PC-3 (cell line): ENCODE data around the gene CKB. TPM values are rescaled to one million over a fixed set of nuclear protein-coding genes. Genes with fewer than 3 reads are reported as not detected.

Experiments used
- ATAC-seq: fragments of 200-7000 bp; cut with Tn5 transposase; 2 replicates; pipeline ENCODE4 v1.9.1; 2020; ENCODE audit warnings: mild to moderate bottlenecking, moderate library complexity
- BruUV-seq: library from RNA; stranded (reverse); fragments of 400-500 nt; replicated peaks from 2 replicates; lab custom pipeline; 2021; lab: Mats Ljungman, UMichigan
- CTCF ChIA-PET: fragments of 300-600 bp; sonication (Branson Sonifier 250); formaldehyde crosslinking; loops from one replicate; lab custom pipeline; 2022; ENCODE audit warnings: antibody characterized with exemption; lab: Charles Lee
- POLR2A ChIA-PET: fragments of 300-600 bp; sonication (Branson Sonifier 250); formaldehyde crosslinking; loops from one replicate; lab custom pipeline; 2022; ENCODE audit warnings: antibody characterized with exemption; ENCODE audit not compliant: unreplicated experiment; lab: Charles Lee
- DNase-seq: peaks from one replicate; pipeline ENCODE4 v3.0.0-alpha.2; 2015
- H2AFZ ChIP-seq: fragments of 300-600 bp; sonication (generic); 2 replicates; pipeline ENCODE4 v1.6.0; 2016; ENCODE audit warnings: antibody characterized with exemption, low read length
- H3F3A ChIP-seq: fragments of 300-600 bp; sonication (generic); one replicate; pipeline ENCODE4 v1.6.0; 2017; ENCODE audit warnings: antibody characterized with exemption, low read length, control low read depth, mild to moderate bottlenecking; ENCODE audit not compliant: unreplicated experiment
- H3K27ac ChIP-seq: fragments of 300-600 bp; sonication (generic); 2 replicates; pipeline ENCODE4 v1.5.1; 2016; ENCODE audit warnings: mild to moderate bottlenecking, low read length
- H3K27me3 ChIP-seq: fragments of 300-600 bp; sonication (generic); 2 replicates; pipeline ENCODE4 v1.6.1; 2016; ENCODE audit warnings: low read length, mixed read lengths
- H3K36me3 ChIP-seq: fragments of 300-600 bp; sonication (generic); 2 replicates; pipeline ENCODE4 v1.6.1; 2016; ENCODE audit warnings: low read depth, mixed run types, low read length, mixed read lengths
- H3K4me1 ChIP-seq: fragments of 300-600 bp; sonication (generic); 2 replicates; pipeline ENCODE4 v1.5.1; 2016; ENCODE audit warnings: low read length; ENCODE audit not compliant: insufficient read depth
- H3K4me2 ChIP-seq: fragments of 300-600 bp; sonication (generic); 2 replicates; pipeline ENCODE4 v1.6.0; 2016; ENCODE audit warnings: low read length
- H3K4me3 ChIP-seq: fragments of 300-600 bp; sonication (generic); 2 replicates; pipeline ENCODE4 v1.5.1; 2016; ENCODE audit warnings: mild to moderate bottlenecking, low read length, mixed read lengths
- H3K79me2 ChIP-seq: fragments of 300-600 bp; sonication (generic); 2 replicates; pipeline ENCODE4 v1.6.1; 2017; ENCODE audit warnings: low read length, mixed read lengths
- H3K9ac ChIP-seq: fragments of 300-600 bp; sonication (generic); 2 replicates; pipeline ENCODE4 v1.6.0; 2016; ENCODE audit warnings: mild to moderate bottlenecking, low read length
- H3K9me2 ChIP-seq: fragments of 300-600 bp; sonication (generic); replicated peaks from 2 replicates; pipeline ENCODE4 v1.6.1; 2016; ENCODE audit warnings: mixed run types, low read length, mixed read lengths
- H3K9me3 ChIP-seq: fragments of 300-600 bp; sonication (generic); 2 replicates; pipeline ENCODE4 v1.6.1; 2016; ENCODE audit warnings: low read length, mixed read lengths
- H4K20me1 ChIP-seq: fragments of 300-600 bp; sonication (generic); 2 replicates; pipeline ENCODE4 v1.6.1; 2016; ENCODE audit warnings: low read length, mixed read lengths
- EZH2 ChIP-seq: fragments of 300-600 bp; sonication (generic); IDR thresholded peaks from one replicate; pipeline ENCODE4 v1.6.1; 2017; ENCODE audit warnings: antibody characterized with exemption, mild to moderate bottlenecking, low read length; ENCODE audit not compliant: unreplicated experiment
- EZH2phosphoT487 ChIP-seq: fragments of 300-600 bp; sonication (generic); IDR thresholded peaks from 2 replicates; pipeline ENCODE4 v1.6.1; 2018; ENCODE audit warnings: mild to moderate bottlenecking, antibody characterized with exemption, low read length, borderline replicate concordance
- intact Hi-C: fragments of 100-400 bp; cut with micrococcal nuclease; formaldehyde crosslinking; loops from 2 replicates; pipeline ENCODE4 v1.9.0; 2023
- total RNA-seq: library from RNA; depleted of rRNA; stranded (reverse); fragments of >200 nt; gene quantifications from 2 replicates; pipeline ENCODE4 v1.2.3, GENCODE V29; 2014
- TF ChIP-seq, protein P1 (sequence below): fragments of 300-600 bp; sonication (generic); conservative IDR thresholded peaks from 2 replicates; pipeline ENCODE4 v1.5.1; 2017; ENCODE audit warnings: antibody characterized with exemption, low read depth, mild to moderate bottlenecking, low read length

The CKB gene
- total RNA-seq, 1 experiment from 2014 or later = 299 TPM

DNA sequence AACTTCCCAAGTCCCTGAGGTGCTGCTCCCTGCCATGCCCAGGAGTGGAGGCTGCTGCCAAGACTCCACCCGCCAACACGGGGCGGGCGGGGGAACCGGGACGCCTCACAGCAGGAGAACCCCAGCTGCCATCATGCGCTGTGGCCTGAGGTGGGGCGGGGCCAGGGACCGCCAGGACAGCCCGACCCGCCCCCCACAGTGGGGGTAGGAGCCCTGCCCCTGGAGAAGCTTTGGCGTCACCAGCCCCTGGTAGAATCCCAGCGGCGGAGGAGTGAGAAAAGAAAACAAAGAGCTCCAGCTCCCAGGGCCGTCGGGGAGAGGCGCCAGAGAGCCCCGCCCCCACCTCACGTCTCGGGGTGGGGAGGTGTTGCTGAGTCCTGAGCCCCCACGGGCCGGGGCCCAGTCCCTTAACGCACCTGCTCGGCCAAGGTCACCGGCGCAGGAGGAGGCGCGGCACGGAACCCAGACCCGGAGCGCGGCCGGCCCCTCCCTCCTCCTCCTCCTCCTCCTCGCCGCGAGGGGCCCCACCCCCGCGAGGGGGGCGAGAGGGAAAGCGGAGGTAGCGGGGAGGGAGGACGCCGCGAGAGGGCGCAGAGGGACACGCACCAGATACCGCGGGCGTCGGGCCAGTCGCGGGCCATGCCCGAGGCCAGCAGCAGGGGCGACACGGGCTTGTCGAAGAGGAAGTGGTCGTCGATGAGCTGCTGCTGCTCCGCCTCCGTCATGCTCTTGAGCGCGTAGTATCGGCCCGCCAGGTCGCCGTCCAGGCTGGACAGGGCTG is 1.8 kb downstream of the CKB start:
- H3K4me2 ChIP-seq = peak overlapping the region; percentile 99
- no TSS peak for BruUV-seq
- TF ChIP-seq EZH2 (no peak), EZH2phosphoT487 (peak; percentile 93)
- TF ChIP-seq, protein P1, sequence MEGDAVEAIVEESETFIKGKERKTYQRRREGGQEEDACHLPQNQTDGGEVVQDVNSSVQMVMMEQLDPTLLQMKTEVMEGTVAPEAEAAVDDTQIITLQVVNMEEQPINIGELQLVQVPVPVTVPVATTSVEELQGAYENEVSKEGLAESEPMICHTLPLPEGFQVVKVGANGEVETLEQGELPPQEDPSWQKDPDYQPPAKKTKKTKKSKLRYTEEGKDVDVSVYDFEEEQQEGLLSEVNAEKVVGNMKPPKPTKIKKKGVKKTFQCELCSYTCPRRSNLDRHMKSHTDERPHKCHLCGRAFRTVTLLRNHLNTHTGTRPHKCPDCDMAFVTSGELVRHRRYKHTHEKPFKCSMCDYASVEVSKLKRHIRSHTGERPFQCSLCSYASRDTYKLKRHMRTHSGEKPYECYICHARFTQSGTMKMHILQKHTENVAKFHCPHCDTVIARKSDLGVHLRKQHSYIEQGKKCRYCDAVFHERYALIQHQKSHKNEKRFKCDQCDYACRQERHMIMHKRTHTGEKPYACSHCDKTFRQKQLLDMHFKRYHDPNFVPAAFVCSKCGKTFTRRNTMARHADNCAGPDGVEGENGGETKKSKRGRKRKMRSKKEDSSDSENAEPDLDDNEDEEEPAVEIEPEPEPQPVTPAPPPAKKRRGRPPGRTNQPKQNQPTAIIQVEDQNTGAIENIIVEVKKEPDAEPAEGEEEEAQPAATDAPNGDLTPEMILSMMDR = peak; percentile 60
- intact Hi-C loops = loop anchor here (1.0 kb wide), 1 partner anchor 25 kb away; no protein-coding TSS in a partner anchor
- no peak overlapping the region for H3K27ac ChIP-seq
- peak; percentile 40 for ATAC-seq
- H4K20me1 ChIP-seq = peaks cover 7% of the 10 kb centered on the region; the same call in 1 of the 2 replicates
- H3K9ac ChIP-seq = 0 out of 2 replicates have a peak overlapping the region, but pooled peaks have one; percentile 15
- H3F3A ChIP-seq = no peaks in the 10 kb centered on the region
- H3K27me3 ChIP-seq = no peaks in the 10 kb centered on the region
- peak overlapping the region; percentile 89 for H3K4me3 ChIP-seq
- POLR2A ChIA-PET = interaction anchor here (0.6 to 1.1 kb wide), 4 partner anchors 20 to 49 kb away, joined by 4 to 5 read pairs (median 4); no protein-coding TSS in a partner anchor
- peak overlapping the region; percentile 63 for H2AFZ ChIP-seq
- peaks cover 9% of the 10 kb centered on the region for H3K4me1 ChIP-seq
- CTCF ChIA-PET = interaction anchor here (0.6 to 1.5 kb wide), 3 partner anchors 20 to 37 kb away, joined by 4 to 8 read pairs (median 7); no protein-coding TSS in a partner anchor
- no peaks in the 10 kb centered on the region for H3K36me3 ChIP-seq
- H3K9me2 ChIP-seq = no peaks in the 10 kb centered on the region
- no peaks in the 10 kb centered on the region for H3K9me3 ChIP-seq
- 0 out of 2 replicates have a peak, but pooled peaks cover 4% of the 10 kb centered on the region for H3K79me2 ChIP-seq
- DNase-seq = peak; percentile 82

DNA sequence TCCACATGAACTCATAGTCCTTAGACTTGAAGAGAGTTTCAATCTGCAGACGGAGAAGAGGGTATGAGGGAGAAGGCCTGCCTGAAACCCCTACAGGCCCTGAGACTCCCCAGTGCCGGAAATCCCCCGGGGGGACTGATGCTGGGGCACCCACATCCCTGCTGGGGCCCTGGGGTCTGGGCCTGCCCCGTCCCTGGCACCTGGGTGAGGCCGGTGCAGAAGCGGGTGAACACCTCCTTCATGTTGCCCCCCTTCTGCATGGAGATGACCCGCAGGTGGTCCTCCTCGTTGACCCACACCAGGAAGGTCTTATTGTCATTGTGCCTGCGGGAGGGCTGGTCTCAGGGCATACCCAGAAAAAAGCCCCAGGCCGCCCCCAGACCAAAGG is 2.4 kb downstream of the CKB start:
- H3K4me1 ChIP-seq = peaks cover 9% of the 10 kb centered on the region
- H3K9ac ChIP-seq = no peak overlapping the region
- no peaks in the 10 kb centered on the region for H3K9me3 ChIP-seq
- no peaks in the 10 kb centered on the region for H3K27me3 ChIP-seq
- 0 out of 2 replicates have a peak, but pooled peaks cover 4% of the 10 kb centered on the region for H3K79me2 ChIP-seq
- intact Hi-C loops = no loop called here
- no peaks in the 10 kb centered on the region for H3K36me3 ChIP-seq
- ATAC-seq = no peak
- no peaks in the 10 kb centered on the region for H3F3A ChIP-seq
- H3K4me2 ChIP-seq = peak overlapping the region; percentile 99
- H4K20me1 ChIP-seq = peaks cover 7% of the 10 kb centered on the region; the same call in 1 of the 2 replicates
- ChIA-PET POLR2A (interaction anchor here (0.6 kb wide), 1 partner anchor 20 kb away, joined by 5 read pairs; no protein-coding TSS in a partner anchor), CTCF (interaction anchor here (1.4 to 1.5 kb wide), 2 partner anchors 21 to 27 kb away, joined by 7 to 8 read pairs; no protein-coding TSS in a partner anchor)
- TF ChIP-seq, protein P1 = no peak
- no peaks in the 10 kb centered on the region for H3K9me2 ChIP-seq
- H2AFZ ChIP-seq = no peak overlapping the region
- H3K4me3 ChIP-seq = no peak overlapping the region
- no peak overlapping the region for H3K27ac ChIP-seq
- no TSS peak for BruUV-seq
- no peak for DNase-seq

DNA sequence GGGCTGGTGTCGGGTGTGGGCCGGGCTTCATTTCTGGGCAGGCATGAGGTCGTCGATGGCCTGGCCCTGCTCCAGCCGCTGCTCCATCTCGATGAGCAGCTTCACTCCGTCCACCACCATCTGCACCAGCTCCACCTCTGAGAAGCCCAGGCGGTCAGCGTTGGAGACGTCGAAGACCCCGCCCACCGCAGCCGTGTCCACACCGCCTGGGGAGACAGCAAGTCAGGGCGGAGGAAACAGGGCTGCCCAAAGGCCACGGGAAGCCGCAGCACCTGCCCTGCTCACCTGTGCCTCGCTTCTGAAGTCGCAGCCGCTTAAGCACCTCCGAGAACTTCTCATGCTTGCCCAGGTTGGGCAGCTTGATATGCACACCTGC is 2.8 kb downstream of the CKB start:
- Histone ChIP-seq H3K9me2 (no peaks in the 10 kb centered on the region), H3K9me3 (no peaks in the 10 kb centered on the region), H3K4me2 (no peak overlapping the region), H3K79me2 (0 out of 2 replicates have a peak, but pooled peaks cover 4% of the 10 kb centered on the region), H3K27ac (no peak overlapping the region), H3K36me3 (no peaks in the 10 kb centered on the region), H4K20me1 (peaks cover 7% of the 10 kb centered on the region; the same call in 1 of the 2 replicates), H2AFZ (no peak overlapping the region), H3K27me3 (no peaks in the 10 kb centered on the region), H3K4me1 (peaks cover 9% of the 10 kb centered on the region), H3K9ac (no peak overlapping the region), H3F3A (no peaks in the 10 kb centered on the region), H3K4me3 (no peak overlapping the region)
- ChIA-PET POLR2A (interaction anchor here (0.6 kb wide), 1 partner anchor 12 kb away, joined by 3 read pairs; no protein-coding TSS in a partner anchor), CTCF (no interaction called here)
- intact Hi-C loops = no loop called here
- DNase-seq (no peak), ATAC-seq (no peak)
- TSS peak; percentile 65 for BruUV-seq
- TF ChIP-seq EZH2 (no peak), EZH2phosphoT487 (no peak)
- TF ChIP-seq, protein P1 = no peak
